ENCODE results near the gene WDR88. TPM values are rescaled to one million over a fixed set of nuclear protein-coding genes. Genes with fewer than 3 reads are reported as not detected.

The WDR88 gene
- total and polyA plus RNA-seq, 2 of the 8 experiments (the other 6 are each of a cell fraction or from before 2014, with no cell fraction given) = not detected

DNA sequence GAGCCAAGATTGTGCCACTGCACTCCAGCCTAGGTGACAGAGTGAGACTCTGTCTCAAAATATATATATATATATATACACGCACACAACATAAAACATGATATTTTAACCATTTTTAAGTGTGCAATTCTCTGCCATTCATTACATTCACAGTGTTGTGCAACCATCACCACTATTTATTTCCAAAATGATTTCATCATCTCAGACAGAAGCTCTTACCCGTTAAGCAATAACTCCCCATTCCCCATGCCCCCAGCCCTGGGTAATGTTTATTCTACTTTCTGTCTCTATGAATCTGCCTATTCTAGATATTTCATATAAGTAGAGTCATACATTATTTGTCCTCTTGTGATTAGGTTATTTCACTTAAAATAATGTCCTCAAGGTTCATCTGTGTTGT lies 20.3 kb downstream of the WDR88 start:
- Histone ChIP-seq H3K23me2 (ENCODE audit: low read depth, low read length) (no peaks in the 10 kb centered on the region), H2AFZ (ENCODE audit: low read length) (no peak overlapping the region), H3K23ac (ENCODE audit: insufficient read length) (no peak overlapping the region), H4K91ac (replicated peaks; ENCODE audit: insufficient read length, low read length) (no peak overlapping the region), H3K4me1 (replicated peaks in 1 of 4; ENCODE audit: control insufficient read depth in 3 of 4, insufficient read depth in 4 of 4, low read length in 3 of 4) (no peaks in the 10 kb centered on the region), H3K18ac (ENCODE audit: extremely low read depth, low read length) (no peak overlapping the region), H3K14ac (ENCODE audit: insufficient read length) (no peak overlapping the region), H2BK120ac (replicated peaks; ENCODE audit: low read depth, low read length) (no peak overlapping the region), H3K36me3 (ENCODE audit: control insufficient read depth in 2 of 4, insufficient read depth in 4 of 4, low read length in 3 of 4) (no peaks in the 10 kb centered on the region), H3K27me3 (replicated peaks in 1 of 4; ENCODE audit: control insufficient read depth in 3 of 4, extremely low read depth in 1 of 4, insufficient read depth in 3 of 4, low read length in 3 of 4) (no peaks in the 10 kb centered on the region), H3K79me2 (ENCODE audit: control insufficient read depth in 1 of 2, insufficient read depth in 2 of 2, low read length in 2 of 2) (no peaks in the 10 kb centered on the region), H3K56ac (replicated peaks; ENCODE audit: insufficient read length, low read depth, low read length) (no peak overlapping the region), H2BK12ac (ENCODE audit: low read depth, low read length) (no peak overlapping the region), H3K4ac (replicated peaks; ENCODE audit: insufficient read length, low read depth, low read length) (no peak overlapping the region), H3K9me3 (ENCODE audit: insufficient read depth in 2 of 2, low read depth in 1 of 2, low read length in 1 of 2) (no peaks in the 10 kb centered on the region), H3K4me2 (ENCODE audit: insufficient read depth in 1 of 2, low read depth in 2 of 2, low read length in 2 of 2) (no peak overlapping the region), H3K4me3 (ENCODE audit: extremely low read depth in 1 of 4, insufficient read depth in 2 of 4, low read depth in 3 of 4, low read length in 4 of 4) (no peak overlapping the region), H4K8ac (ENCODE audit: extremely low read depth, insufficient read depth, low read length) (no peak overlapping the region), H2AK5ac (ENCODE audit: low read depth, low read length) (no peak overlapping the region), H4K5ac (ENCODE audit: insufficient read length, low read depth, low read length) (no peak overlapping the region), H3K27ac (ENCODE audit: low read depth, low read length) (no peak overlapping the region), H3K79me1 (ENCODE audit: low read depth, low read length) (no peaks in the 10 kb centered on the region), H2BK15ac (ENCODE audit: low read length) (no peak overlapping the region), H4K20me1 (replicated peaks in 1 of 2; ENCODE audit: control insufficient read depth in 1 of 2, insufficient read depth in 2 of 2, low read length in 2 of 2) (no peaks in the 10 kb centered on the region), H2BK20ac (ENCODE audit: low read length) (no peak overlapping the region), H3K9ac (replicated peaks in 1 of 4; ENCODE audit: extremely low read depth in 1 of 4, low read depth in 3 of 4, low read length in 3 of 4) (no peak overlapping the region), H2BK5ac (ENCODE audit: low read depth, low read length) (no peak overlapping the region)
- CTCF ChIA-PET (ENCODE audit: partially characterized antibody) = interaction anchor here (0.7 to 3.0 kb wide), 6 partner anchors 10 to 975 kb away, joined by 3 to 14 read pairs (median 4); no protein-coding TSS in a partner anchor
- DNase-seq (ENCODE audit: low read depth in 1 of 2, low spot score in 2 of 2) (no peak), FAIRE-seq (no peak)
- POLR2A ChIA-PET (ENCODE audit: partially characterized antibody) = no interaction called here
- WGBS, 2 experiments (ENCODE audit: extremely low coverage in 1 of 2, insufficient coverage in 1 of 2, insufficient read length in 1 of 2, insufficient replicate concordance in 2 of 2, low coverage in 1 of 2, low lambda C conversion rate in 2 of 2, missing lambda C conversion rate in 1 of 2) = 85% methylated on average over 2 of the region's 2 CpGs; no CpG with 5 or more reads in 1 of the 2 experiments
- TF ChIP-seq TEAD4 (IDR thresholded peaks at IDR 0.05; ENCODE audit: low read depth, low read length) = no peak
- no peak for TF ChIP-seq ZNF274 (IDR thresholded peaks at IDR 0.05; ENCODE audit: borderline replicate concordance, extremely low read depth, low read length)
- no peak for TF ChIP-seq KDM4A (IDR thresholded peaks at IDR 0.05; ENCODE audit: low read depth, low read length, severe bottlenecking)
- no peak for TF ChIP-seq RFX5 (IDR thresholded peaks at IDR 0.05; ENCODE audit: borderline replicate concordance, low read depth, low read length)
- no peak for TF ChIP-seq NRF1 (IDR thresholded peaks at IDR 0.05; ENCODE audit: low read depth, low read length)
- no peak for TF ChIP-seq SUZ12 (IDR thresholded peaks at IDR 0.05; ENCODE audit: low read length)
- TF ChIP-seq TBP (IDR thresholded peaks at IDR 0.05; ENCODE audit: low read depth, low read length) = no peak
- TF ChIP-seq SP1 (IDR thresholded peaks at IDR 0.05; ENCODE audit: low read depth, low read length) = no peak
- no peak for TF ChIP-seq KDM1A (IDR thresholded peaks at IDR 0.05; ENCODE audit: borderline replicate concordance, low read length)
- no peak for TF ChIP-seq FOSL1 (IDR thresholded peaks at IDR 0.05; ENCODE audit: insufficient read depth, low read depth, low read length)
- TF ChIP-seq TCF12 (IDR thresholded peaks at IDR 0.05; ENCODE audit: low read depth, low read length) = no peak
- no peak for TF ChIP-seq GTF2F1 (IDR thresholded peaks at IDR 0.05; ENCODE audit: borderline replicate concordance, low read depth, low read length)
- TF ChIP-seq GABPA (IDR thresholded peaks at IDR 0.05; ENCODE audit: borderline replicate concordance, insufficient read depth, low read length) = no peak
- TF ChIP-seq HDAC2 (IDR thresholded peaks at IDR 0.05; ENCODE audit: borderline replicate concordance in 1 of 2, low read depth in 2 of 2, low read length in 2 of 2) = no peak
- TF ChIP-seq SRF (IDR thresholded peaks at IDR 0.05; ENCODE audit: low read depth, low read length) = no peak

Measured in H1 (cell line).